ENCODE measurements around the gene METTL22.
A peak's percentile ranks its signal among the peaks of the same experiment; 100 is the strongest.

Gene METTL22

DNA sequence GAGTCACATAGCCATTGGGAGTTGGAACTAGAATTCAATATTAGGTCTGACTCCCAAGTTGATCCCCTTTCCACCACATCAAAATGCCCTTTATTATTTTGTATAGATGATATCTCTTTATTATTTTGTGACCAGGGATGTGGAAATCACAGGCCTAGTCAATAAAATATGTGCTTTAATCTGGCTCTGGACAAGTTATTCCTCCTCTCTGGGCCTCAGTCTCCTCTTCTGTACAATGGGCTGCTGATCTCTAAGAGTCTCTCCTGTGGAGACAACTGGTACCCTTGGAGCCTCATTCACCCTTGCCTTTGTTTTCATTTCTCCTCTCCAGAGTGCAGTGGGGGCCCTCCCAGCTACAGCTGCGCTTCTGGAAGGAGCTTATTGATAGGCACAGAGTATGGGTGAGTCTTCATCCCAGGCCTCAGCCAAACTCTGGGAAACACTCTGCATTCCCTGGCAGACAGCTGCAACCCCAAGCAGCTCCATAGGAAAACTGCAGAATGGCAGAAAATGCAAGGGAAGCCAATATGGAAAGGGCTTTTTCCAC, 48.6 kb downstream of the METTL22 start:
- DNase-seq, result no peak

DNA sequence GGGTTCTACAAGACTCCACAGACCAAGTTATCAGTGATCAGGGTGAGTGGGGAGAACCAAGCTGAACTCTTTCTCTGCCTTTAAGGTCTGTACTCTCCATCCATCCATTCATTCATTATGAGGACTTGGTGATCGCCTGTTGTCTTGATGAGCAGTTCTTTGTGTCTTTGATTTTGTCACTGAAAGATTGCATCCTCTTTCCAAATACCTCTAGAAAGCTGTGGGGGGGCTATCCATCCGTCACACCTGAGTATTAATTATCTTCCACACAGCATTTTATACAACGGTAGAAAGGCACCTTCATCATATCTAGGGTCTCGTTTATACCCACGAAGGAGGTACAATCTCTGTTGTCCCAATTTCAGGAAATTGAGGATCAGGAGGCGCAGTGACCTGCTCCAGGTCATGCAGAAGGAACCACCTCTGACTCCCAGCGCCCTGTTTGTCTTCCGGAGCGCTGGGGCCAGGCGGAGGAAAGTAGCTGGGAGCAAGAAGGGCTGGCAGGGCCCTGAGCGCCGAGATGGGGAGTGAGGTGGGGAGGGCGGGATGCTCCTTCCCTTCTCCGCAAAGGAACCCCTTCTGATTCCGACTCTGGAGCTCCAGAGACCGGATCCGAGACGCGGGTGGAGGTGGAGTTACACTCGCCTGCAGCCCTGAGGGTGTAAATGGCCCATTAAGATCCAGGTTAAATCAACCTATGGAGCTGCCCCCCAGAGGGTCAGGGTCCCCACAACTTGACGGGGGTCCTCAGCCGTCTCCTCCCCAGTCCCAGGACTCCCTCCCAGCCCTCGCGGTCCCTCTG, 52.3 kb downstream of the METTL22 start:
- DNase-seq, result no peak

DNA sequence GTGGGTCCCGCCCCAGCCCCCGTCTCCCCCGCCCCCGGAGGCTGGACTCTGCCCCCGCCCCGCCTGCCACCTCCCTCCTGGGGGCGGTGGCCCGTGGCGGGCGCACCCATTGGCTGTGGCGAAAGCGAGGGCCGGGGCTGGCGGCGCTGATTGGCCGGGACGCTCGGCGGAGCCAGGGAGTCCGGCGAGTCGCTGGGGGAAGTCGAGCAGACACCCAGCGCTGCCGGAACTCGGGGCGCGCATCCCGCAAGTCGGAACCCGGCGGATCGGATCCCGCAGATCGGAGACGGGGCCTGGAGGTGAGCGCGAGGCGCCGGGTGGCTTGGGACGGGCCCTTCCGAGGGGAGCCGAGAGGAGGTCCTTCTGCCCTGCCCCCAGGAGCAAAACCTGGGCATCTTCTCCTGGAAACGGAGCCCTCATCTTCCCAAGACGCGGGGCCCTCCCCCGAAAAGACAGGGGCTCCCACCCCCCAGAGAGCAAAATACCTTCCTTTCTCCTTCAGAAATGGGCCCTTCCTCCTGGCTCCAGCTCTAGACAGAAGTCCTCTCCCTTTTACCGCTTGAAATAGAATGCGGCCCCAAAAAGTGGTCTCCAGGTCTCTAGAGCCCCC, 53.0 kb downstream of the METTL22 start, which contains the start of gene ABAT:
Gene ABAT (plus strand): TSS at position 205 of the 610 bp plus-strand sequence. CDS start 61,123 bp downstream, outside the sequence.
- DNase-seq, result peak; percentile 85

DNA sequence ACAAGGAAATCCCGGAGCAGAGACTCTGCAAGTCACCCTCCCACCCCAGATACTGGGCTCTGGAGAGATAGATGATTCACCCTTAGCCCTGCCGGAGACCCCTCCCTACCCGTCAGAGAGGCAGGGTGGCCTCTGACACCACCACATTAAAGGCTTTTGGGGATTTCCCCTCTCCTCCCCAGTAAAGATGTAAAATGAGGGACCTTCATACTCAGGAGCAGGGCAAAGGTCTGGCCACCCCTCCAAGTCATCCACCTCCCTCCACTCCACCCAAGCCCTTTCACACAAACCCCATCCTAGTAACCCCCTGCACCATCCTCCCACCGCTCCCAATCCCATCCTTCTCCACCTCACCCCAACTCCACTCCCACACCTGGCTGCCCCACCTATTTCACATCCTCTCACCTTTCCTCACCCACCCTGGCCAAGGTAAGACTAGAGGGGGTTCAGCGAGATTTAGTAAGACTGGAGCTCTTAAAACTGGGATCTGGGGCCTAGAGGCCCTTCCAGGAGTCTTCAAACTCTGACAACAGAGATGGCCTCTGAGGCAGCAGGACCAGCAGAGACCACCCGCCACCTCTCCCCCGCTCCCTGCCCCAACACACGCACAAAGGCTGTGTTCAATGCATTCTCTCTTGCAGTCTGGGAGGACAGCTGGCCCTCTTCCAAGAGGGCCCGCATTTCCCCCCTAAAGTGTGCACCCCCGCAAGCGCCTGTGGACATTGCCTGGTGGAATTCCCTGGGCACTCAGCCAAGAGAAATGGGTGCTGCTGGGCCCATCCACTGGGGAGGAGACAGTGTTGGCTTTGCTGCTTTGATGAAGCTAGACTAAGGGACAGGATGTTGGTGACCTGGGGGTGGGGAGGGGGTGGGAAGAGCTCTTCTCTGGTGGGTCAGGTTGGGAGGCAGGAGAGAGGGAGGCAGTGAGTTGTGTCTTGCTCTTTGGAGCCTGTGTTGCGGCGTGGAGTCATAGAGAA, 54.0 kb downstream of the METTL22 start:
- no peak for DNase-seq

DNA sequence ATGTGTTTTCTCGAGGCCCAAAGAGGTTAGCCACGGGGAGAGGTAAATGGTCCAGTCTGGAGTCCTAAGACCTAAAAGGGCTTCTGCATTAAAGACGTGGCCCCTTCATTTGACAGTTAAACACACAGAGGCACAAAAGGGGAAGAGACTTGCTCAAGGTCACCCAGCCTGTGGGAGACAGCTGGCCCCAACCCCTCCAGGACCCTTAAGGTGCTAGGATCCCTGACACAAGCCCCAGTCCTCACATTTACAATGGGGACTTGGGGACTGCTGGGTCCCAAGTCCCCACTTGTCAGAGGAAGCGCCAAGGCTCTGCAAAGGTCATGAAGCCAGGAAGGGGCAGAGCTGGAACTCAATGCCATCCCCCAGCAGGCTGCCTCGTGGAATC, 54.7 kb downstream of the METTL22 start:
- DNase-seq, result no peak

DNA sequence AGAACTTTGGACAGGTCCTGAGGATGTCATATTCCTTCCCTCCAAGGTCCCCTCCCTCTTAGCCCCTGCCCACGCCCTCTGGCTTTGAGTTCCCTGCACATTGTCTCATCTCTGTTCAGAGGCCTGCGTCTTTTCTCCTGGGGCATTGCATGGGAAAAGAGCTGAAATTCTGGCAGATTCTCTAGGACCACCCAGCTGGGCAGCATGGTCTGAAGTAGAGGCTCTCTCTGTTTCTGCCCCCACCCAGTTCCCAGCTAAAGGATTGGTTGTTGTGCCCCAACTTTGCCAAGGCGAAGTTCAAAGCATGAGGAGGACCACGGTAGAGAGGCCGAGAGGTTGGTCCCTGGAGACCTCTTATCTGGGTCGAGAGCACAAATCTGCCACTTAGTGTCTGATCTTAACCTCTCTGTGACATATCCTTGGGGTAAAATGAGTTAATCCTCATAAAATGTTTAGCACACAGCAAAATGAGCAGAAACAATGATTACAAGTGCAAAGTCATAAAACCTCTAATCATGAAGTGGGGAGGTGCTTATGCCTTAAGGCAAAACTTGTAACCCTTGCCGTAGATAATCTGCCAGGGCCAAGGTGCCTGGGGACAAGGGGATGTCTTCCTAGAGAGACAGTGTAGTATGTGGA, 55.4 kb downstream of the METTL22 start:
- no peak for DNase-seq

DNA sequence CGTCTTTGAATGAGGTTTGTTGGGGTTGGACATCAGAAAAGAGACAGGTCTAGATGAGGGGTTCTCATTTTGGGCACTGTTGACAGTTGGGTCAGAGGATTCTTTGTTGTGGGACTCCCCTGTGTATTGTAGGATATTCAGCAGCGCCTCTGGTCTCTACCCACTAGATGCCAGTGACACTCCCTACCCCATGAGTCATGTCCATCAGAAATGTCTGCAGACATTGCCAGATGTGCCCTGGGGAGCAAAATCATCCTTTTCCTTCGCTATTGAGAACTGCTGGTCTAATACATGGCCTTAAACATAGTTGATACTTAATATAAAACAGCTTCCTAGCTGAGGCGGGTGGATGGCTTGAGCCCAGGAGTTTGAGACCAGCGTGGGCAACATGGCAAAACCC, 56.0 kb downstream of the METTL22 start:
- no peak for DNase-seq

DNA sequence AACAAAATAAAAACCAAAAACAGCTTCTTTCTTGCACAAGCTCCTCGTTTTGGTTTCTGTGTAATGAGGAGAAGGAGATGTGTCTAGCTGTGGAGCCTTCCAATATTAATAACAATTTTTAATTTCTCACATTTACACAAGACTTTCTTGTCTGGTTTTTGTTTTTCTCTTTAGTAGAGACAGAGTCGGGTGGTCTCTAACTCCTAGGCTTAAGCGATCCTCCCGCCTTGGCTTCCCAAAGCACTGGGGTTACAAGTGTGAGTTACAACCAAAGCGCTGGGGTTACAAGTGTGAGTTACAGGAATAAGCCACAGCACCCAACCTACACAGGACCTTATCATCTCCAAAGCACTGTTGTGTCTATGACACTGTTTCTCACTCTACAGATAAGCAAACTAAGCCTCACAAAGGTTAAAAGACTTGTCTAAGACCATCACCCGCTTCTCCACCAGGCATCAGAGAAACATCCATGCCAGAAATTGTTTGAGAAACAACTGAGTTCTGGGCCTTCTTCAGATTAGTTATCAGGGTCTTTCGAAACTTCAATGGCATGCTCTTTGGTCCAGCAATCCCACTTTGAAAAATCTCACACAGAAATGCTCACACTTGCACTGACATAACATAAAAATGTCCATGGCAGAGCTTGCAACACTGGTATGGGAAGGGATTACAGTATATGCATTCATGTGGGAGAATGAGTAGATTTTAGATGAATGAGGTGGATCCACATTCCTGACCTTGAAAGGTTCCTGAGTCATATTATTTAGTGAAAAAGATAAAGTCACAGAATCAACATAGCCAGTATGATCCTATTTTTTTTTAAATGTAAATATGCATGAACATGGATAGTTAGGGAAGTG, 56.8 kb downstream of the METTL22 start:
- DNase-seq, result no peak

DNA sequence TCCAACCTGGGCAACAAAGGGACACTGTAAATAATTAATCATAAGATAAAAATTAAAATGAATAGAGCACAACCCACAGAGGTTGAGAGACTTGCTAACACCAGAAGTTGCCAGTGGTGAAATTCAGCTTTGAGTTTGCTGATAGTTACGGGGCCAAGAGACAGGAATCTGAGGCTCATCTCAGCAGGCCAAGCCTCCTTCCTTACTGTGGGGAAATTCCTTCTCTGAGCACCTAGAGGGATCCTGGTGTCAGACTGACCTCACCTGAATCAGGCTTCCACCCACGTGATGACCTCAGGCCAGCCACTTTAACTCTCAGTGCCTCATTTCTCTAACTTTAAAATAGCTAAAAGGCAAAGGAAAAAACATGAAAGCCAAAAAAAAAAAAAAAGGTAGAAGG, 57.7 kb downstream of the METTL22 start:
- DNase-seq, result no peak

DNA sequence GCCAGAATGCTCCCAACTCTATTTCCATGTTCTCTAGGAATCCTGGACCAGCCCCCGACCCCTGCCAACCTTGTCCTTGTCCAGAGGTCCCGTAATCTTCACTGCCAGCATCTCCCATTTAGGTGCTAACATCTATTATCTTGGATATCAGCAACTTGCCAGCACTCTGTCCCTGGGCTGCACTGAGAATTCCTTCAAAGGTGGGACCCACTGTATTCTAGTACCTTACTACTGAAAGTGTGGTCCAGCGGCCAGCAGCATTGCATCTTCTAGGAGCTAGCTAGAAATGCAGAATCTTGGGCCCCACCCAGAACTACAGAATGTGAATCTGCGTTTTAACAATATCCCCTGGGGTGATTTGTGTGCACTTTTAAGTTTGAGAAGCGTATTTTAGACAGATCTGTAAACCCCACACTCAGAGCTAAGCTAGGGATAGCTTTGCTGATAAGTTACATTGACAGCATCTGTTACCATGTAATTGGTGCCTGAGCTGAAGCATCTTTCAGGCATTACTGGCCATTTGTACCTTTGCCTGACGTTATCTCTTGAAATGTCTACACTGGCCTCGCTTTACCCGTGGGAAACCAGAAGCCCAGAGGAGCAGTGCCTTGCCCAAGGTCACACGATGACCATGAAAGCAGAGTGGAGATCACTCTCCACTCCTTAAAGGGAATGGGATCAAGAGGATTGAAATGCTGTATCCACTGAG, 61.2 kb downstream of the METTL22 start:
- DNase-seq, result no peak

DNA sequence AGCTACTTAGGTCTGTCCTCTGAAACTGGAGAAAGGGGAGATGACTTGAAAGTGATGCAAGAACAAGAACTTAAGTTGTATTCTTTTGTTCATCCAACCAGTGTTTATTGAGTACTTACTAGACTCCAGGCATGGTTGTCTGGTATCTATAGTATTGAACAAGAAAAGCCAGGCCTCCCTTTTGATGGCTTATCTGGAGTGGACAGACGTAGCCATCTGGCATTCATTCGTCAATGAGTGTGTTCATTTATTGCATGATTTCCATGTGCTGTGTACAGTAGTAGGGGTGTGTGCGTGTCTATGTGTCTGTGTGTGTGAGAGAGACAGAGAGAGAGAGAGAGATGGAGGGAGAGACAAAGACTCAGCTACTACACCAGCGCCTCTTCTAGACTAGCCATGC, 62.1 kb downstream of the METTL22 start:
- DNase-seq, result no peak

DNA sequence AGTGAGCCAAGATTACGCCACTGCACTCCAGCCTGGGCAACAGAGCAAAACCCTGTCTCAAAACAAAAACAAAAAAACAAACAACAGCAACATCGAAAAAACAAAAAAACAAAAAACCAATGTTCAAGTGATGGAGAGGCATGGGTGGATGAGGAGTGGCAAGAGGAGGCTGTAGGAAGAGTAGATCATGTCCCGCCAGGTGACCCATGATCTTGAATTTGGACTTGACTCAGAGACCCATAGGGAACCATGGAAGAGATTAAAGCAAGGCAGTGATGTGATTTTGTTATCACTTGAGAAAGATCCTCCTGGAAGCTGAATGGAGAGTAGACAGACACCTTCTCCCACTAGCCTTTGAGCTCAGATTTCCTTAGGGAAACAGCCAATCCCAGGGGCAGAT, 64.1 kb downstream of the METTL22 start:
- no peak for DNase-seq

DNA sequence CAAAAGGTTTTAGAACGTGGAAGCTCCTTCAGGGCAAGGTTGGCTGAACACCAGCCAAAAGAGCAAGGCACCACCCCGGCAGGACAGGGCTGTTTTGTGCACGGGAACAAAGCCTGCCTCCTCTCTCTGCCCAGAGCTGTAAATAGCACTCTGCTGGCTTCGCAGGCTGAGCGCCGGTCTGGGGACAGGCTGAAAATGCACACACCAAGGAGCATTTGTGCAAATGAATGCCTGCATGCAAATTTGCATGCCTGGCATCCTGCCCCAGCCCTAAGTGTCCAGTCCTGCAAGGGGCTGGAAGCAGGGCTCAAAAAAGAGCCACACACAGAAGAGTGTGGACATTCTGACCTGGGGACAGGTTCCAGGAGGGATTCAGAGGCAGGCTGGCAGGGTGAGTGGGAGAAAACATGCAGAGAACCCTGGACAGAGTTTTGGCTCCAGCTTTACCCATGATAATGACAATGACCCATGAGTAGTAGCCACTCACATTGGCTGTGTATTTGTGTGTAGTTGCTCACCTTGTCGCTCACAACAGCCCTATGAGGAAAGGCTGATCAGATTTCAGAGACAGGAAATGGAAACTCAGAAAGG, 64.6 kb downstream of the METTL22 start:
- no peak for DNase-seq

DNA sequence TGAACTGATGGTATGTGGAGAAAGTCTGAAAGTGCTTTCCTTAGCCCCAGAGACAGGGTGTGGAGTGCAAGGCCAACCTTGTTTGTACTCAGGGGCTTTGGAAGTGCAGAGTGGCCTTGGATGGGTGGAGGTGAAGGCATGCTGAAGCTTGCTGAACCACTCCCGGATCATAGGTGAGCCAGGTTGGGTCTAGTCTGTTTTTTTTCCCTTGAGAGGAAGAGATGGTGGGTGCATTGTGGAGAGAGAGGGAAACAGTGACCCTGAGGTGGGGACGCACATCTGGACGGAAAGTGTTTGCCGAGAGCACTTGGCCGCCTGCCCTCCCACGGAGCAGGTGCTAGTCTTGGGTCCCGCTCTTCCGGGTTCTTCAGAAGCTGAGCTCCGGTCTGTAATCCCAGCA, 65.4 kb downstream of the METTL22 start:
- peak; percentile 23 for DNase-seq

DNA sequence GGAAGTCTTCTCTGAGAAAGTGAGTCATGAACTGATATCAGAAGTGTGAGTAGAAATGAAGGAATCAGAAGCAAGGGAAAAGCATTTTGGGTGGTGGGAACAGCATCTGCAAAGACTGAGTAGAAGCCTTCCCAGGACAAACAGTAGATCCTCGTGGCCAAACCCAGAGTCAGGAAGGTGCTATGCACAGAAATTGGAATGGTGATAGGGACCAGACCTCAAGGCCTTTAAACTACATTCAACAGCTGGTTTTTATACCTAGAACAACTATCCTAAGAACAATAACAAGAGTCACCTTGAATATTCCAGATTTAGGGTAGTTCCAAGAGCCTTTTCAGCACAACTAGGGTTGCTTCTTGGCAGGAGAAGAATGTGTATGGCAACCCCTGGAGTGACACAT, 68.2 kb downstream of the METTL22 start:
- DNase-seq, result no peak

DNA sequence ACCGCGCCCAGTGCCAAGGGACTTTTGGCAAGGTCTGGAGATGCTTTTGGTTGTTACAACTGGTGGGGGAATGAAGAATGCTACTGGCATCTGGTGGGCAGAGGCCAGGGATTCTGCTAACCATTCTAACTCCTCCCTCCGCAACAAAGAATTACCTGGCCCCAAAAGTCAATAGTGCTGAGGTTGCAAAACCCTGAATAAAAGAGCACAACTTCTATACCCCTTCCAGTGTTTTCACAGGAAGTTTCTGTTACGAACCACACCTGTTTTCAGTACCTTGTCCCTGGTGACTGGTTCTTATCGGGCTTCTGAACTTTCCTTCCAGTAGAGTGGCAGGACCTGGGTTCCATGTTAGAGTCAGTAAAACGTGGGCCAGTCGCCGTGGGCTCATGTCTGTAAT, 70.2 kb downstream of the METTL22 start:
- no peak for DNase-seq

DNA sequence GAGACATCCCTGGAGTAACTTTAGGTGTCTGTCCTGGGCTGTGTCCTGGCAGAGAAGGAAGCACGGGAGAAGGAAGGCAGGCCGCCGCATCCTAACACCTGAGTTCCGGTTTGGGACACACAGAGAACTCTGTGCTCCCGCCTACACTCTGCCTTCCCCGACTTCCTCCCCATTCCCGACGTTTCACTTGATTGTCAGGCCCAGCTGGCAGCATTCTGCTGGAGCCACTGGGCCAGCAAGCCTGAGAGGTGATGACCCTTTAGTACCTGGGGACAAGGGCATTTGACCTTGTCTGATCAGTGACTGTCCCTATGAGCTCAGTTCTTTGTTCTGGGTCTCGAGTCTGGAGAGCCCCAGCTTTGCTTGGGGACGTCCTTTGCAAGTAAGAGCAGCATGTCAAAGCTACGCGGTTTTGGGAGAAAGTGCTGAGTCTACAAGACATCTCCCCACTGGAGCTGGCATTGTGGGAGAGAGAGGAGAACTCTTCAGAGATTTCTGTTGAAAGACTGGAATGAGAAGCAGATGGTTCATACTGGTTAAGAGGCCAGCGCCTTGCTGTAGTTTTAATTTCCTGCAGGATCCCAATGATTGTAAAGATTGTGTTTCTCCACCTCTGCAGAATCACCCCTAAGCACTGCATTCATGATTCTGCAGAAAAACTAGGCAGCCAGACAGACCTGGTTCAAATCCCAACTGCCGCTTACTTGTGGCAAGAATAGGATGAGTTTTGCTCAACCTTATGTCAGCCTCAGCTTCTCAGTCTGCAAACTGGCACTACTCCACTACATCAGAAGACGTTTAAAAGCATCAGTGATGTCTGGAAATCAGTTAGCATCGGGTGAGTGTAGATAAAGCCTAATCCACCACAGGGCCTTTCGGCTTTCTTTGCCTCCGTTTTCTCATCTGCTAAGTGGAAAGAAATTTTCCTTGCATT, 73.6 kb downstream of the METTL22 start:
- DNase-seq, result no peak

DNA sequence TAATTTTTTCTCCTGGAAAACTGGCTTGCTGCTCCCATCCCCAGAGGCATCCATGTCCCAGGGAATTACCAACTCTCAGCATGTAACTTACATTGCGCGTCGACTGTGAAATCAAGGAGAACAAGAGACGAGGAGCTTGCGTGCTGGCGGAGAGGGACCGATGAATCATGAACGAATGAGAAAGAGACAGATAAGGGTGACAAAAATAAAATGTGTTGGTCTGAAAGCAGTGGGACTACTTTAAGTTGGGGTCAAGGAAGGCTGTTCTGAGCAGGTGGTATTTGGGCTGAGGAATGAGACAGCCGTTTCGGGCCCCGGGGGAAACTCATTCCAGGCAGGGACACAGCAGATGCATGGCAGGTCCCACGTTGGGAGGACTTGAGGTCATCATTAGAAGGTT, 75.4 kb downstream of the METTL22 start:
- no peak for DNase-seq

DNA sequence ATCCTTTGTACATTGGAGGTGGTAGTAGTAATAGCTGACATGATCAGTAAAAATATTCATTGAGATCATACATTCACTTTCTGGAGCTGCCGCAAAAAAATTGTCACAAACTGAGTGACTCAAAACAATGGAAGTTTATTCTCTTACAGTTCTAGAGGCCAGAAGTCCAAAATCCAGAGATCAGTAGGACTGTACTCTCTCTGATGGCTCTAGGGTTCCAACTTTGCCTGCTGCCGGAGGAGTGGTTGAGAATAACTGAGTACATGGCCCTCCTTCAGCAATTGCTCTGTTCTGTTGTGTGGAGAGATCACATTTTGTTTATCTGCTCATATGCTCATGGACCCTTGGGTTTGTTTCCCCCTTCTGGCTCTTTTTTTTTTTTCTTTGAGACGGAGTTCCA, 76.5 kb downstream of the METTL22 start:
- DNase-seq, result no peak
